ENCODE measurements around the gene DENND1A.

Gene DENND1A

GRCh38 chr9:123372766-123373446 is 557.0 kb downstream of the DENND1A start:
- no peak overlapping the region for H3K4me3 ChIP-seq (ENCODE audit: low read depth, low read length)
- no peak for DNase-seq (ENCODE audit: low read depth)
- TF ChIP-seq CTCF (conservative IDR thresholded peaks at IDR 0.05; ENCODE audit: low read depth, low read length) = no peak

- H3K4me3 ChIP-seq (ENCODE audit: low read depth, low read length) = no peak overlapping the region
- DNase-seq (ENCODE audit: low read depth) = no peak
- no peak for TF ChIP-seq CTCF (conservative IDR thresholded peaks at IDR 0.05; ENCODE audit: low read depth, low read length)
These were observed 557.9 kb downstream of the DENND1A start for GRCh38 chr9:123371805-123372590.

GRCh38 chr9:123371228-123371584 is 558.7 kb downstream of the DENND1A start:
- no peak for TF ChIP-seq CTCF (conservative IDR thresholded peaks at IDR 0.05; ENCODE audit: low read depth, low read length)
- H3K4me3 ChIP-seq (ENCODE audit: low read depth, low read length) = no peak overlapping the region
- DNase-seq (ENCODE audit: low read depth) = no peak

GRCh38 chr9:123370526-123371227 is 559.2 kb downstream of the DENND1A start:
- TF ChIP-seq CTCF (conservative IDR thresholded peaks at IDR 0.05; ENCODE audit: low read depth, low read length) = no peak
- H3K4me3 ChIP-seq (ENCODE audit: low read depth, low read length) = no peak overlapping the region
- no peak for DNase-seq (ENCODE audit: low read depth)

GRCh38 chr9:123370108-123370507 is 559.8 kb downstream of the DENND1A start:
- H3K4me3 ChIP-seq (ENCODE audit: low read depth, low read length) = no peak overlapping the region
- TF ChIP-seq CTCF (conservative IDR thresholded peaks at IDR 0.05; ENCODE audit: low read depth, low read length) = no peak
- no peak for DNase-seq (ENCODE audit: low read depth)

GRCh38 chr9:123369296-123369695 is 560.6 kb downstream of the DENND1A start:
- TF ChIP-seq CTCF (conservative IDR thresholded peaks at IDR 0.05; ENCODE audit: low read depth, low read length) = no peak
- no peak overlapping the region for H3K4me3 ChIP-seq (ENCODE audit: low read depth, low read length)
- DNase-seq (ENCODE audit: low read depth) = no peak
